ENCODE results near the gene PPP1R13B.
"Not testable (repeated sequence)": the region's sequence is repeated elsewhere in the genome, so short reads cannot be mapped to it uniquely, and the experiment has no call there.

The PPP1R13B gene

DNA sequence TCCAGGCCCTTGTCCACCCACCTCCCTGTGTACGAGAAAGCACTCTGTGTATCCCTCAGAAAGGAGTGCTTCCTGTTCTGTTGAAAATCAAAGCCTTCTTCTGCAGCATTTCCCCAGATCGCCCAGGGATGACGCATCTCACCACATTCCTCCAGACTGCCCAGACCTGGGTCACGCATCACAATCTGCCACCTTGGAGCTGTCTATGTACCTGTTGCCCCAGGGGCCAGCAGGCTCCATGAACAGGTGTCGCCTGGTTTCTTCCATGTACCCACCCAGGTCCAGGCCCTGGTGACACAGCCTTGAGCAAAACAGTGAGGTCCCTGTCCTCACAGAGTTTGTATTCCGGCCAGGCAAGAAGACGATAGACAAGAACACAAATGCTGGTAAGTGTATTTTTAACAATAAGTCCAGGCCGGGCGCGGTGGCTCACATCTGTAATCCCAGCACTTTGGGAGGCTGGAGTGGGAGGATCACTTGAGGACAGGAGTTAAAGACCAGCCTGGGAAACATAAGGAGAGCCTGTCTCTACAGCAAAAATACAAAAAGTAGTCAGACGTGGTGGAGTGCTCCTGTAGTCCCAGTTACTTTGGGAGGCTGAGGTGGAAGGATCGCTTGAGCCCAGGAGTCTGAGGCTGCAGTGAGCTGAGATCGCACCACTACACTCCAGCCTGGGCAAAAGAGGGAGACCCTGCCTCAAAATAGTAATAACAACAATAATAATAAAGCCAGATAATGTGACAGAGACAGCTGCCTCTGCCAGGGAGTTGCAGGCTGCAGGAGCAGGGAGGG is 6.8 kb upstream of the PPP1R13B start:
- Histone ChIP-seq H3K4me1 (ENCODE audit: control insufficient read depth, insufficient read depth, low read length) (peaks cover 15% of the 10 kb centered on the region), H3K9ac (ENCODE audit: low read depth, low read length) (no peak overlapping the region), H3K4me3 (ENCODE audit: low read depth, low read length) (no peak overlapping the region)

DNA sequence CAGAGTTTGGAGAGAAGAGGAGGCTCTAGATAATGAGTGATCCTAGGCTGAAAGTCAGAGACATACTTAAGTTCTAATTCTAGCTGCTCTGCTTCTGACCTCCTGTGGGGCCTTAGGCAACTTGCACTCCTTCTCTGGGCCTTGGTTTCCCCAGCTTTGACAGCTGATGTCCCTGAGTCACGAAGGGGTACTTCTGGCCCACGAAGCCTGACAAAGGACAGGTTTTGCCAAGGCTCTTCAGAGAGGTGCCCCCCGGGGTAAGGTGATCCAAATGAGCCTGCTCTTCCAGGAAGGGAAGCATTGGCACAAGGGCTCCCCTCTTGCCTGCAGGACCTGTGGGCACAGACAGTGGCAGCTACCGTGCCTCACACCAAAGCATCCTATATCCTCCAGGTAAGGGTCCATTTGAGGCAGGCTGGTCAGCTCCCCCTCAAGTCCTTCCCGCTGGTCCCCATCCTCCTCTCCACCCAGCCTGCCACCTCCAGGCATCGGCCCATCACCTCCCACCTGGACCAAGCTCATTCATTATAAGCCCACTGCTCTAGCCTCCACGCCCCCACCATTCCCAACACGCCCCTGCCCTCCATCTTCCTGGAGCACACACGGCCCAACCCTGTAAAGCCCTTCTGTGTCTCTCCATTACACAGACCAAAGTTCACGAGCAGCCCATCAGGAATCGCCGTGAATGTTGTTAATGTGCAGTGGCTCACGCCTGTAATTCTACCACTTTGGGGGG is 1.9 kb upstream of the PPP1R13B start:
- Histone ChIP-seq H3K4me3 (ENCODE audit: low read depth, low read length) (no peak overlapping the region), H3K9me3 (ENCODE audit: control insufficient read depth, insufficient read depth, low read length) (no peaks in the 10 kb centered on the region), H3K36me3 (ENCODE audit: control insufficient read depth, insufficient read depth, low read length) (no peaks in the 10 kb centered on the region), H3K4me1 (ENCODE audit: control insufficient read depth, insufficient read depth, low read length) (peaks cover 3% of the 10 kb centered on the region), H3K27me3 (ENCODE audit: control insufficient read depth, insufficient read depth, low read length) (peaks cover 31% of the 10 kb centered on the region), H3K9ac (ENCODE audit: low read depth, low read length) (no peak overlapping the region)

More for the DNA sequence above, 6.8 kb upstream of the PPP1R13B start:
- no peaks in the 10 kb centered on the region for H3K36me3 ChIP-seq (ENCODE audit: control insufficient read depth, insufficient read depth, low read length)
- H3K27me3 ChIP-seq (ENCODE audit: control insufficient read depth, insufficient read depth, low read length) = peaks cover 1% of the 10 kb centered on the region
- H3K9me3 ChIP-seq (ENCODE audit: control insufficient read depth, insufficient read depth, low read length) = no peaks in the 10 kb centered on the region

DNA sequence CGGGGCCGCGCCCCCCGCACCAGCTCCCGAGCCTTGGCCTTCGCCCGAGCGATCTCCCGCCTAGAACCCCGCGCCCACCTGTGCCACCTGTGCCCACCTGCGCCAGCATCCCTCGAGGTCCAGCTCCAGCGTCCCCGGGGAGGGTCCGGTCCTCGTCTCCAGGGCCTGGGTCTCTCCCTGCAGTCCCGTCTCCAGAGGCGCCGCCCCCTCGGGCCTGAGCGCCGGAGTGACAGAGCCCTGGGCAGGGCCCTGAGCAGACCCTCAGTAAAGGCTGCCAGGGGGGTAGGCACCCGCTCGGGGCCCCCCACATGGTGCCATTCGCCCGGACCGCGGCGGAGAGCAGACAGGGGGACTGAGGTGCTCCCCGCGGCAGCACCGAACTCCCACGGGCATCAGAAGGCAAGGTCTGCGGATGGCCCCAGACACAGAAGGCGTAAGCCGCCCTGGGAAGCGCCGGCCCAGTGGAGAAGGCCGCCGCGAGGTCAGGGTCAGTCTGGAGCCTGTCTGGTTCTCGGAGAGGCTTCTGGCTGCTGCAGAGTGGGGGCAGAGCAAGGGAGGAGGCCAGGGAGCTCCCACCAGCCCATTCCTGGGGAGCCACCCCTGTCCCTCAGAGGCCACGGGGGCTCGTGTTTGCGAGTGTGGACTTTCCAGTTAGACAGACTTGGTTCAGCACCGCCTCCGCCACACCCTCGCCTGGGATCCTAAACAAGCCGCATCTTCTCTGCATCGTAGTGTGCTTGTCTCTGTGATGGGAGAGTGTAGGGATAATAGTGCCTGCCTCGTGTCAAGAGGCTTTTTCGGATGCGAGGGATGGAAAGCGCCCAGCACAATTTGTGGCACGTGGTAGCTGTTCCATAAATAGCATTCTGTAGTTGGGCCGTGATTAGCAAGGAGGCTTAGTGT is 1.1 kb upstream of the PPP1R13B start:
- H3K4me1 ChIP-seq (ENCODE audit: control insufficient read depth, insufficient read depth, low read length) = peaks cover 3% of the 10 kb centered on the region
- H3K9ac ChIP-seq (ENCODE audit: low read depth, low read length) = no peak overlapping the region
- no peaks in the 10 kb centered on the region for H3K36me3 ChIP-seq (ENCODE audit: control insufficient read depth, insufficient read depth, low read length)
- peaks cover 31% of the 10 kb centered on the region for H3K27me3 ChIP-seq (ENCODE audit: control insufficient read depth, insufficient read depth, low read length)
- peak overlapping the region; percentile 69 for H3K4me3 ChIP-seq (ENCODE audit: low read depth, low read length)
- no peaks in the 10 kb centered on the region for H3K9me3 ChIP-seq (ENCODE audit: control insufficient read depth, insufficient read depth, low read length)

DNA sequence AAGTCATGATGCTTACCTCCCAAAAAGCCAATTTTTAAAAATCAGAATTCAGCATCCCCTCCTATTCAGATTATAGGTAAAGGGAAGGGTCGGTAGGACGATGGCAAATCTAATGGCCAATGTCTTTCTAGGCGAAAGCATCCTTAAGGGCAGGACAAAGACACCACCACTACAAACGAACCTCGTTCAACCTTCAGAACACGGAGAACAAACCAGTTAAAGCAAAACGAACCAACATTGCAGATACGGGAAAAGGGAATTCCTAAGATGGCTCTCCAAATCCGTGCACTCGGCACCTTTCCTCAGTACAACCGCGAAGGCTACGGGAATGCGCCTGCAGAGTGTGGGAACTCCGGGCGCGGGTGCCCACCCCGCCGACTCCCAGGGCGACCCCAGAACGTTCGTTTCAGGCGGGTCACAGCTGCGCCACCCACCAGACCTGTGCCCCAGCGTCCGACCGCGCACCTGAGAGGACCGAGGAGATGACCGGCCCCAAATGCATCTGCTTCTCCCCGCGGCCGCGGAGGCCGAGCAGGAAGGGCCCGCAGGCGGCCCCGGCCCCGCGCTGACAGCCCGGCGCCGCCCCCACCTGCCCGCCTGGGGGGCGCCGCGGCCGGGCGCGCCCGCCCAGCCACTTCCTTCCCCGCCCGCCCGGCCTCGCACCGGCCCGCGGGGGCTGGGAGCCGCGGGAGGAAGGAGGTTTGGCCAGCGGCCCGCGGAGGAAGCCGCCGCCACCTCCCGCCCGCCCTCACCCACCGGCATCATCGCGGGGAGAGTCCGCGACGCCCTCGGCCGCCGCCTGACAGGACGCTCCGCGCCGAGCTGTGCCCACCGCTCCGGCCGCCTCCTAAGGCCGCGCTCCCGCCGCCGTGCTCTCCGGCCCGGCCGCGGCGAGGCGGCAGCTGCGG is 578 bp downstream of the PPP1R13B start:
- H3K36me3 ChIP-seq (ENCODE audit: control insufficient read depth, insufficient read depth, low read length) = no peaks in the 10 kb centered on the region
- no peak overlapping the region for H3K9ac ChIP-seq (ENCODE audit: low read depth, low read length)
- peaks cover 31% of the 10 kb centered on the region for H3K27me3 ChIP-seq (ENCODE audit: control insufficient read depth, insufficient read depth, low read length)
- H3K4me3 ChIP-seq (ENCODE audit: low read depth, low read length) = peak overlapping the region; percentile 78
- H3K9me3 ChIP-seq (ENCODE audit: control insufficient read depth, insufficient read depth, low read length) = no peaks in the 10 kb centered on the region
- peaks cover 3% of the 10 kb centered on the region for H3K4me1 ChIP-seq (ENCODE audit: control insufficient read depth, insufficient read depth, low read length)

DNA sequence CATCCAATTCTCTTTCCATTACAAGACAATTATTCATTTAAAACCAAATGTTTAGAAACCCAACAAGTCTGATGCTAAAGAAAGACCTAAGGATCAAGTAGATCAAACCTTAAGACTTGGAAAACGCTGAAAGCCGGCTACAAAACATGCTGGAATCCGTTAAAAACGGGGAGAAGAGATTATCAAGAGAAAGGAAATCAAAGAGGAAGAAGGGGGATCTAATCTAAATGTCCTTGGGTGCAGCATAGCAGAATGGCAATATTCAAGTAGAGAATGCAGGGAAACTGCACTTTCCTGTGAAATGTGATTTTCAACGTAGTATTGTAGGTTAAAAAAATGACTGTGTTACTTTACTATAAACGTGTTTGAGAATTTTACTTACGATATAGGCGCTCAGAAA is 1.3 kb downstream of the PPP1R13B start:
- peaks cover 3% of the 10 kb centered on the region for H3K4me1 ChIP-seq (ENCODE audit: control insufficient read depth, insufficient read depth, low read length)
- peak overlapping the region; percentile 78 for H3K4me3 ChIP-seq (ENCODE audit: low read depth, low read length)
- H3K27me3 ChIP-seq (ENCODE audit: control insufficient read depth, insufficient read depth, low read length) = peaks cover 31% of the 10 kb centered on the region
- no peaks in the 10 kb centered on the region for H3K9me3 ChIP-seq (ENCODE audit: control insufficient read depth, insufficient read depth, low read length)
- H3K36me3 ChIP-seq (ENCODE audit: control insufficient read depth, insufficient read depth, low read length) = no peaks in the 10 kb centered on the region
- no peak overlapping the region for H3K9ac ChIP-seq (ENCODE audit: low read depth, low read length)

DNA sequence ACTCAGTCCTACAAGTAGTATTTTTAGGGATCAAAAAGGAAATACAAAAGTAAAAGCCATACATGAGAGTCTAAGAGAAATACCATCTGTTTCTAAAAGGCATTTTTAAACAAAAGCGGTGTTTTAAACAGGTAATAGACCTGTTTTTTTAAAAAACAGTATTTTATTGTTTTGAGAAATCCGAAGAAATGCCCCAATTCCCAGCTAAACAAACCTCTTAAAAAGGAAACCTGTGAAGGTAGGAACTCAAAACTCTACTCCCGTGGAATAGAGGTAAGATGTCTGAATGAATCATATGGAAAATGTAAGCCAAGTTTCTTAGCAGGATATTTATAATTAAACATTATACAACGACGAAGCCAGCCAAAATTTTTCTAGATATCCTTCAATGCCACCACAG is 2.0 kb downstream of the PPP1R13B start:
- Histone ChIP-seq H3K4me3 (ENCODE audit: low read depth, low read length) (no peak overlapping the region), H3K9ac (ENCODE audit: low read depth, low read length) (no peak overlapping the region), H3K27me3 (ENCODE audit: control insufficient read depth, insufficient read depth, low read length) (peaks cover 31% of the 10 kb centered on the region), H3K4me1 (ENCODE audit: control insufficient read depth, insufficient read depth, low read length) (peaks cover 3% of the 10 kb centered on the region), H3K9me3 (ENCODE audit: control insufficient read depth, insufficient read depth, low read length) (no peaks in the 10 kb centered on the region), H3K36me3 (ENCODE audit: control insufficient read depth, insufficient read depth, low read length) (no peaks in the 10 kb centered on the region)

DNA sequence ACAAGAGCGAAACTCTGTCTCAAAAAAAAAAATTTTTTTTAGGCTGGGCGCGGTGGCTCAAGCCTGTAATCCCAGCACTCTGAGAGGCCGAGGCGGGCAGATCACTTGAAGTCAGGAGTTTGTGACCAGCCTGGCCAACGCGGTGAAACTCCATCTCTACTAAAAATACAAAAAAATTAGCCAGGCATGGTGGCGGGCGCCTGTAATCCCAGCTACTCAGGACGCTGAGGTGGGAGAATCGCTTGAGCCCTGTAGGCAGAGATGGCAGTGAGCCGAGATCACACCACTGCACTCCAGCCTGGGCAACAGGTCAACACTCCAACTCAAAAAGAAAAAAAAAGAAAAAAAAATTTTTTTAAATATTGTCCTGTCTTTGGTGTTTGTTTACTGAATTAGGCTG is 6.1 kb downstream of the PPP1R13B start:
- peaks cover 17% of the 10 kb centered on the region for H3K27me3 ChIP-seq (ENCODE audit: control insufficient read depth, insufficient read depth, low read length)
- not testable (repeated sequence) for H3K9me3 ChIP-seq (ENCODE audit: control insufficient read depth, insufficient read depth, low read length); H3K9ac ChIP-seq (ENCODE audit: low read depth, low read length); H3K4me1 ChIP-seq (ENCODE audit: control insufficient read depth, insufficient read depth, low read length); H3K36me3 ChIP-seq (ENCODE audit: control insufficient read depth, insufficient read depth, low read length); H3K4me3 ChIP-seq (ENCODE audit: low read depth, low read length)

DNA sequence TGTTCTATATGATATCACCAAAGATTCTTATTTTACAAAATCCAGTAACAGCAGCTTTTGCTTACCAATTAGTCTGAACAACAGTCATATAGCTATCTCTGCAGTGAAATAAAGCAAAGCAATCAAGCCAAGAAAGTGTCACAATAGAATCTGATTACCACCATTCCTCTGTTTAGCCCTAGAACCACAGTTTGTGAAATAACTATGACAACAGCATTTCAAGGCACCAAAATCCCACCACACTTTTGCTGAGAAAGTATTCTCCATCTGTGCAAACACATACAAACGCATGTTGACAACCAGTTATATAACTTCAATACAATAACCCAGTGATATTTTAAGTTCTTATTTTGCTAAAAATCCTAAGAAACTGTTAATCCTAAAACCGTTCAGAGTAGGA is 7.4 kb downstream of the PPP1R13B start:
- no peak overlapping the region for H3K4me3 ChIP-seq (ENCODE audit: low read depth, low read length)
- peaks cover 5% of the 10 kb centered on the region for H3K27me3 ChIP-seq (ENCODE audit: control insufficient read depth, insufficient read depth, low read length)
- no peaks in the 10 kb centered on the region for H3K4me1 ChIP-seq (ENCODE audit: control insufficient read depth, insufficient read depth, low read length)
- H3K9ac ChIP-seq (ENCODE audit: low read depth, low read length) = no peak overlapping the region
- H3K9me3 ChIP-seq (ENCODE audit: control insufficient read depth, insufficient read depth, low read length) = no peaks in the 10 kb centered on the region
- no peaks in the 10 kb centered on the region for H3K36me3 ChIP-seq (ENCODE audit: control insufficient read depth, insufficient read depth, low read length)

DNA sequence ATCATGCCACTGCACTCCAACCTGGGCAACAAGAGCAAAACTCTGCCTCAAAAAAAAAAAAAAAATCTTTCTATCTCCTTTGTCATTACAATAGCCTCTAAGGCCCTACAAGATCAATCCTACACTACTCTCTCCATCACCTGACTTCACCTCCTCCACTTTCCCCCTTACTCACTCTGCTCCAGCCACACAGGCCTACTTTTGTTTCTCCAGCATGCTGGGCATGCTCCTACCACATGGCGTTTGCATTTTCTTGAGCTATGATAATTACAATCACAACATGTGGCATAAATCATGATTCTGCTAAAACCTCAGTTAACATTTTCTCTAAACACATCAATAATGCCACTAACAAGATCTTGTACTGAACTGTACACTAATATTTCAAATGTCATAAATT is 7.8 kb downstream of the PPP1R13B start:
- H3K27me3 ChIP-seq (ENCODE audit: control insufficient read depth, insufficient read depth, low read length) = peaks cover under 1% of the 10 kb centered on the region
- no peaks in the 10 kb centered on the region for H3K4me1 ChIP-seq (ENCODE audit: control insufficient read depth, insufficient read depth, low read length)
- no peak overlapping the region for H3K4me3 ChIP-seq (ENCODE audit: low read depth, low read length)
- no peaks in the 10 kb centered on the region for H3K36me3 ChIP-seq (ENCODE audit: control insufficient read depth, insufficient read depth, low read length)
- no peak overlapping the region for H3K9ac ChIP-seq (ENCODE audit: low read depth, low read length)
- no peaks in the 10 kb centered on the region for H3K9me3 ChIP-seq (ENCODE audit: control insufficient read depth, insufficient read depth, low read length)

DNA sequence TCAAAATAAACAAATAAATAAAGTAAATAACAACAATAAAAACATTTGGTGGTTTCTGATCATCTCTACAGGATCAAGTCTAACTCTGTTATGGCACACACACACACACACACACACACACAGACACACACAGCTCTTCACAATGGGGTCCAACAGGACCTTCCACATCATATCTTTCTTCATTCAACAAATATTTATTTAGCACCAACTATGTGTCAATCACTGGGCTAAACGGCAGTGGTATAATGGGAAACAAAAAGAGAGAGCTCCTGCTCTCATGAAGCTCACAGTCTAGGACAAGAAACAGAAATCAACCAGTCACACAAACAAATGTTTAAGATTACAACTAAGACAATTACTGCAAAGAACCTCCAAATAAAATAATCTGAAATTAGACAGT is 9.3 kb downstream of the PPP1R13B start:
- Histone ChIP-seq H3K36me3 (ENCODE audit: control insufficient read depth, insufficient read depth, low read length) (no peaks in the 10 kb centered on the region), H3K4me3 (ENCODE audit: low read depth, low read length) (no peak overlapping the region), H3K9ac (ENCODE audit: low read depth, low read length) (no peak overlapping the region), H3K4me1 (ENCODE audit: control insufficient read depth, insufficient read depth, low read length) (no peaks in the 10 kb centered on the region), H3K27me3 (ENCODE audit: control insufficient read depth, insufficient read depth, low read length) (no peaks in the 10 kb centered on the region), H3K9me3 (ENCODE audit: control insufficient read depth, insufficient read depth, low read length) (no peaks in the 10 kb centered on the region)

Data from iPS-15b (cell line).